T-helper 22 cell (primary cell): ENCODE data around the gene EYA2.
"Not testable (repeated sequence)": the region's sequence is repeated elsewhere in the genome, so short reads cannot be mapped to it uniquely, and the experiment has no call there.

ENCODE experiments used
- DNase-seq: peaks from one replicate; pipeline ENCODE4 v3.0.0-alpha.2; 2020; ENCODE audit warnings: low read depth

EYA2 gene

DNA sequence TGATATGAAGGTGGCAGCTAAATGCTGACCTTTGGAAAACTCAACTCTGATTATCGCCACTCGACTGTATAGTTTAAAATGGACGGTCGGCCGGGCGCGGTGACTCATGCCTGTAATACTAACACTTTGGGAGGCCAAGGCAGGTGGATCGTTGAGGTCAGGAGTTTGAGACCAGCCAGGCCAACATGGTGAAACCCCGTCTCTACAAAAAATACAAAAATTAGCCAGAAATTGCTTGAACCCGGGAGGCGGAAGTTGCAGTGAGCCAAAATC, 310.1 kb downstream of the EYA2 start:
- not testable (repeated sequence) for DNase-seq

DNA sequence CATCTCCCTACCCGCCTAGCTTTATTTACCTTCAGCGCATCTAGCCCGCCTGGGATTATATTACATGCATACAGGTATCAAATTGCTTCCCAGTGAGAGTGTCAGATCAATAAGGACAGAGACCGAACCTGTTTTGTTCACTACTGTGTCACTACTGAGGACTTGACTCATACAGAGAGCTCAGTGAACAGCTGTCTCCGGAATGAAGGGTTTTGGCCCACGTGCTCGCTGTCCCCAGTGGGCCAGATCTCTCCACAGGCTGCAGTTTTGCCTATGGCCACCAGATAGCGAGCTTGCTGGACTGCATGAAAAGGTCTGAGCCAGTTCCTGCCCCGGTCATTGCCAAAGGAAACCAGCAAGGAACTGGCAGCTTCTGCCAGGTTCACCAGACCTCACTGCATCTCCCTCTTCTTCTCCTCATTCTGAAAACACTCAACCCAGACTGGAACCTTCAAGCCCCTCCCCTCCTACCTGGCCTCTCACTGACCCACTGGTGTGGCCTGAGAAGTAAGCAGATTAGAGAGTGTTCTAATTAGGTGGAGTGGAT, 311.0 kb downstream of the EYA2 start:
- no peak for DNase-seq

DNA sequence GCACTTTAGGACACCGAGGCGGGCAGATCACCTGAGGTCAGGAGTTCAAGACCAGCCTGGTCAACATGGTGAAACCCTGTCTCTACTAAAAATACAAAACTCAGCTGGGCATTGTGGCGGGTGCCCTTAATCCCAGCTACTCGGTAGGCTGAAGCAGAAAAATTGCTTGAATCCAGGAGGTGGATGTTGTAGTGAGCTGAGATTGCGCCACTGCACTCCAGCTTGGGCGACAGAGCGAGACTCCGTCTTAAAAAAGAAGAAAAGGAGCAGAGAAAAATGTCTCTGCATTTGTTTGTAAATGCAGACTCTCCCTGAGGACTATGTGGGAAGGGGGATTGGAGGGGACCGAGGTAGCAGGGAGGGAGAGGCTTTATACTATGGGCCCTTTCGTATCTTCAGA, 311.9 kb downstream of the EYA2 start:
- not testable (repeated sequence) for DNase-seq

DNA sequence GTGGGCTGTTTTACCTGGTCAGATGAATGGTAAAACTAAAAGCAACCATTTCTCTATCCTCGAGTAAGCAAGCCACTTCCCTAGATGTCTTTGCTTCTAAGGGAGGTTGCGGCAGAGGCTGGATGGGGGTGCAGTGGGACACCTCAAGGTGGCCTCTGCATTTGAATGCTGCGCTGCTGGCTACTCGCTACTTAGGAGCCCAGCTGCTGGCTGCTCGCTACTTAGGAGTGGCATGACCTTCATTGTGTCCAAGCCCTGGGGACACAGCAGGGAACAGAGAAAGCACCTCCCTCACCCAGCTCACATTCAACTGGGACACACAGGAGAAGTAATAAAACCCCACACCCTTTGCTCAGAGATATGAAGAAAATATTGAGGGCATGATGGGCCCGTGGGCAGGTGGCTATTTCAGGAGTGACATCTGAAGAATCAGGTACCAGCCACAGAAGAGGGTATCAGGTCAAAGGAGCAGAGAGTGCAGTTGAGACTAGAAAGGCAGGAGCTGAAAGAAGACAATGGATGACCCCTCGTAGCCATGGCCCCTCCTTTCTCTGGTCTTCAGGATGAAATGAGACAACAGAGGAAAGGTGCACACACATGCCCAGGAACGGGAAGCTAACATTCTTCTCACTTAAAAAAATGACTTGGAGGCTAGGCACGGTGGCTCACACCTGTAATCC, 312.5 kb downstream of the EYA2 start:
- no peak for DNase-seq

DNA sequence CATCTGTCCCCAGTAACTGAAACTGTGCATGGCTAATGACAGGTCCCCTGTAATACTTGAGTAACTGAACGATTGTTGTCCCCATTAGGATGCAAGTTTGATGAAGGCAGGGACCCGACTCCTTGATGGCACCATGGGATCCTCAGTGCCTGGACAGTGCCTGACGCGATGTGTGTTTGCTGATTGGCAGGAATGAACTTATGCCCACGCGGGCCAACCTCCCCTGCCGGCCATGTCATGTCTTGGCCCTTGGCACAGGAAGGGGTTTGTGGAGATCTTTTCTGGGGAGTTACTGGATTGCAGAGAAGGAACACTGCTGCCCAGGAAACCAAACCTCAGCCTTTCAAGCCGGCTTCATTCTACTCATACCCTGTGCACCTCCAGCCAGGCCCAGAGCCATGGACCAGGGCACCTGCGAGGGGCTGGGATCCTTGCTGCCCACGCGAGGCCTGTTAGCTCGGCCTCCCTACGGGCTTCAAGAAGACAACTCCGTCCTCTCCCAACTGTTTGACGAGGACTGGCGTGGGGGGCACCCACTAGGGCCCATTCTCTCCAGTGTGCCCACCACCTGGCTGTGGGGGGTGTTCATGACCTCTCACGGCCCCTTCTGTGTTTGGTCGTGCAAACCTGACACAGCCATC, 314.0 kb downstream of the EYA2 start:
- no peak for DNase-seq

DNA sequence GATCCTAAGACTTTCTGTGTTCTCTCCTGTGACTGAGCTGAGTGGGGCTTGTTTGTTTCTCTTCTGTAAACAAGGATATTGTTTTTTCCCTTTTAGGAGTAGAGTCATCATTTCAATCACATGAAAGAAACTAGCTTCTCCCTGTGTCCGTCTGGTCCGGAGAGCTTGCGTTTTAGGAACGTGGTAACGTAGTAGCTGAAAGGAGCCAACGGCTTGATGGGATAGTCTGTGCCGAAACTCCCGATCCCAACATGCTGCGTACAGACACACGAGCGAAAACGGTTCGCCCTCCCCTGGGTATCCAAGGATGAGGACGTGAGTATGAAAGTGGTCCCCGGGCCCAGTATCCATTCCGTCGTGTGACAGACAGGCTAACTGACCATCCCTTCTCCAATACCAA, 315.3 kb downstream of the EYA2 start:
- DNase-seq: no peak

DNA sequence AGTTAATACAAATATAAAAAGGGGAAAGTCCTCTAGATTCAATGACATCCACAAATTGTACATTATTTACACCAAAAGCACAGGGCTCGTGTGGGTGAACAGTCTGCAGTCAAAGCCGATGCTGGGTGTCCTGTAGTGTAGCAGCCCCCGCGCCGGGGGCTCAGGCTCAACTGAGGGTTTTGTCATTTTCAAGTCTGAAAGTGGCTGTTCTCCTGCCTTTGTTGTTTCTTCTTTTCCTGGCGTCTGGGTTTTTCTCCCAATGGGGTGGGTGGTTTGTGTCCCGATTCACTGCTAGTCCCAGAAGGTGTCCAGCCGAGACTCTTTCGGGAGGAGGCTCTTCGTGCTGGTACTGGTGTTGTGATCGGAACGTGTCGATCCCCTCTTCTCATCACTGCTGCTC, 315.8 kb downstream of the EYA2 start:
- no peak for DNase-seq

DNA sequence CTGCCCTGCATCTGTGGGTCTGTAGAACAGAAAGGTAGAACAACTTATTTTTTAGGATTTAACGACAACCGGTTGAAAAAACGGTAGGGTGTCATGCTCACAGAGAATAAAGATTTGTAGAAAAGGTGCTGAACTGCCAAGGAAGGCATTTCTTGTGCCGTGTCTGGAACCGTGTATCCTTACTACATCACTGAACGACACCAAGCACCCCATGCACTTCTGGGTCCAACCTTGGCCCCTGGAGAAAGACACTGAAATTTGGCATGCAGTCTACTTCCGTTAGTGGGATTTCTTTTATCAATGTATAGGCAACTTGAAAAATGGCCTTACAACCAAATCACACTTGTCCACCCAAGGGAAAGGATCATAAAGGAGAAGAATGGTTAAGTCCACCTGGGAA, 316.4 kb downstream of the EYA2 start:
- no peak for DNase-seq

DNA sequence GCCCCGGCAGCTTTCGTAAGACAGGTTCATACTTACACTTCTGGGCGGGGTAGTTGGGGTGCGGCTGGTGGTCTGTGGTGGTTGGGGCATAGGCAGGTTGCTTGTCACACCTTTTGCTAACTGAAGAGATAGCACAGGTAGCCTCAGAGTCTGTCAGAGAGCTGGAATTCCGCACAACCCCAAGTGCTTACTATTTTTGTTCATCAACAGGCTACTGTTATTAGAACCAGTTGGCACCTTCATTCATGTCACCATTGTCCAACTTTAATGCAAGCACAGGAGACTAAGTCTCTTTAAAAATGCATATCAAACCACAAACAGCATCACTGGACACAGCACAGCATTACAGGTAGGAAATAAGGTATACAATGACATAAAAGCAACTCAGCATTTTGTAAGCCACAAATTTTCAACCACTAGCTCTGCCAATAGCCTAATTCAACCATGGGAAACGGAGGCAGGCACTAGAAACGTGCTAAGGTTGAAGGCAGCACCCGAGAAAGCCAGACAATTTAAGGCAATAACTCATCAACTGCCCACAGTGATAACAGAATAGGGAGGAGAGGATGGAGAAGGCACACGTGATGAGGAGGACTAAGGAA, 318.1 kb downstream of the EYA2 start:
- no peak for DNase-seq

DNA sequence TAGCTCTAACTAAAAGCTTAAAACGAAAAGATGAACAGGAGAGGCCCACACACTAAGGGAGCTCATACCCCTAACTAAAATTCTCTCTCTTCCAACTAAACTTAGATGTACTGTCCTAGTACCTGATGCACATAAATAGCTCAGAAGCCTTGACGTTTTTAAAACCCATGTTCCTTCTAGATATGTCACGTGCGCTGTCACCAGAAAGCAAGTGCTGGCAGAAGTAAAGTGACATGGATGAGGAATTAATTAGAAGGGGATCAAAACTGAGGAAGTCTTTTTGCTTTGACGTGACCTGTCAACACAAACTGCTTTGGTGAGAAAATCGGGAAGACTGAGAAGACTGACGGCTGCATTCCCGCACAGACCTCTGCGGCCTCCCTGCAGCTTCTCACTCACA, 319.3 kb downstream of the EYA2 start:
- DNase-seq: no peak

DNA sequence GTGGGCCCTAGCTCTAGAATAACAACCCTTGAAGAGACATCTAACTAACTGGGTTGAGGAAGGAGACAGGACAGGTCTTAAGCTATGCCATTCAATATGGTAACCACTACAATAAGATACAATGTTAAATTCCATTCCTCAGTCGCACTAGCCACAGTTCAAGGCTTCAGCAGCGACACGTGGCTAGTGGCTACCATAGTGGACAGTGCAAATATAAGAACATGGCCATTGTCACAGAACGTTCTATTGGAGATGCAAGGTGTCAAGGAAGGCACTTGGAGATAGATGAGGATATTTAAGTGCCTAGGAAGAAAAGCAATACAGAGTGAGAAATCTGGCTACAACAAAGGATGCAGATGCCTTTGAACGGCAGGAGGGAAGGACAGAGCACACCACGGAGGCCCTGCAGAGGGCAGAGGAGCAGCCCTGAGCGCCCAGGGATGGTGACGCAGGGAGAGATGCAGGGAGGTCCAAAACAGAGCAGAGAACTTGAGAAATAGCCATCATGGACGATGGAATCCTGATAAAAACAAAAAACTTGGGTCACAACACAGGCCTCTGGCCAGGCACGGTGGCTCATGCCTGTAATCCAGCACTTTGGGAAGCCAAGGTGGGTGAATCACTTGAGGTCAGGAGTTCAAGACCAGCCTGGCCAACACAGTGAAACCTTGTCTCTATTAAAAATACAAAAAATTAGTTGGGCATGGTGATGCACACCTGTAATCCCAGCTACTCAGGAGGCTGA, 321.2 kb downstream of the EYA2 start:
- DNase-seq: no peak

DNA sequence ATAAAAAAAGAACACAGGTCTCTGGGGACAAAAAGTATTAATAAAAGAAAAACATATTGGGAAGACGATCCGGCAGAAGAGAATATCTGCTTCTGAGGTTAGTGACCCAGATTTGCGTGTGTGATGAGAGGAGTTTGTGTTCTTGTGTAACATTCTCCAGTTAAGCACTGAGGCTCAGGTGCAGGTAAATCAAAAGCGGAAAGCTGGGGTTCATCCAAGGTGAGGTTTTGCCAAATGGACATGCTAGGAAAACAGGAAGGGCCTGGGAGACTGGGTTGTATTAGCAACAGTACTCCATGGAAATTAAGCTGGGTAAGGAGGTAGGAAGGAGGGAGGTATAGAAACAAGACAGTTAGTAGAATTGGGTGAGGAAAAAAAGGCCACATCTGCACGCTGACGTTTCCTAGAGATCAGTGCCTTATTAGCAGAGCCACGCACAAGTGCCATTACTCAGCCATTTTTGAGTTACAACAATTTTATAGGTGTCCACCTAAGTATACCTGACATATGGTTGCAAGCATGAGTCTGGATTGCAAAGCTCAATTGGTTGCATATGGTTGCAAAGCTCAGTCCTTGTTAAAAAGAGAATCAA, 322.3 kb downstream of the EYA2 start:
- DNase-seq: no peak

DNA sequence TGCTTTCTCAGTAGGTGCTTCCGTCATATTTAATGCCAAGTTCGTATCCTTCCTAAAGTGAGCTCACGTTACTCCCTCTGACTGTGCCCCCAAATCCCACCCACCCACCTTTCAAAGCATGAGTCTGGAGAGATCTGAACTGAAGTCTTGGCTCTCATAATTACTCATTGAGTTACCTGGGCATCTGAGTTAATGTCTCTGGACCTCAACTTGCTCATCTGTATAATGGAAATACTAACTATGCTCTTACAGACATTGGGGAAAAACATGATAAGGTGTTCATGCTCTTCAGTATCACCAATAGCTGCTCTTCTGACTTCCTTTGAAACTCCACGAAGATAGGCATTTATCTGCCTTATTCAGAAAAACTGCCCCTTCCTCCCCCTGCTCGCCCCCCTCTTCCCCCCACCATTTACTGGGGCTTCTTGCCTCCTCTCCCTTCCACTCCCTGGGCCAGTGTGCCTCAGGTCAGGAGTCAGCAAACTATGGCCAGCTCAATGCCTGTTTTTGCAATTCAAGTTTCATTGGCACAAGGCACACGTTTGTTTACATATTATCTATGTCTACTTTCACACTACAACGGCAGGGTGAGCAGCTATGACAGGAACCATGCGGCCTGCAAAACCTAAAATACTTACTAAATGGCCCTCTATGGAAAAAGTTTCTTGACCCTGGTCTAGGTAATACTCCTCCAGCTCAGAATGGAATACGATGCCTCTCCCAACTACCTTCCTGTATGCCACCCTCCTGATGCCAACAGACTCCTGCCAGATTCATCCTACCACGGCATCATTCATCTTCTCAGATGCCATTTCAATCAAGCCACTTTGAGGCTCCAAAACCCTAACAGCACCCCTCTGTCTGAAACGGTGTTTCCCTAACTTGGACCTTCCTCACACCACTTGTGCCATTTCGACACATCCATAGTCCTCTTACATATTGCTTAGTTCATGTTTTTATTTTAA, 323.1 kb downstream of the EYA2 start:
- DNase-seq: no peak

DNA sequence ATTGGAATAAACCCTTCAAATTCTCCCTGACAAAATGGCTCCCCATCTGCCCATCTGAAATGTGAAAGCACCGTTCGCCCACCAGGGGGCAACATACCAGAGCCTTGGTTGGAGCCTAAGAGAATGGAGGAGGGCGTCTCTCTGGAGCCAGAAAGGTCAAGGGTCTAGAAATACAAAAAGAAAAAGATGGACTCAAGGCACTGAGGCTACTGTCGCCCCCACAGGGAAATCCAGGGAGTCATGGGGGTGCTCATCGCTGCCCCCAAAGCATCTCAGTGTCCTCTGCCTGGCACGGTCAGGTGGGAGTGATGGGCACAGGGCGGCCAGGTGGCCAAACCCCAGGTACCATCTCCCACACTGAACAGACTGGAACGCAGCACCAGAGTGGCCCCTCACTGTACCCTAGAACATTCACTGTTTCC, 325.5 kb downstream of the EYA2 start:
- DNase-seq: no peak

DNA sequence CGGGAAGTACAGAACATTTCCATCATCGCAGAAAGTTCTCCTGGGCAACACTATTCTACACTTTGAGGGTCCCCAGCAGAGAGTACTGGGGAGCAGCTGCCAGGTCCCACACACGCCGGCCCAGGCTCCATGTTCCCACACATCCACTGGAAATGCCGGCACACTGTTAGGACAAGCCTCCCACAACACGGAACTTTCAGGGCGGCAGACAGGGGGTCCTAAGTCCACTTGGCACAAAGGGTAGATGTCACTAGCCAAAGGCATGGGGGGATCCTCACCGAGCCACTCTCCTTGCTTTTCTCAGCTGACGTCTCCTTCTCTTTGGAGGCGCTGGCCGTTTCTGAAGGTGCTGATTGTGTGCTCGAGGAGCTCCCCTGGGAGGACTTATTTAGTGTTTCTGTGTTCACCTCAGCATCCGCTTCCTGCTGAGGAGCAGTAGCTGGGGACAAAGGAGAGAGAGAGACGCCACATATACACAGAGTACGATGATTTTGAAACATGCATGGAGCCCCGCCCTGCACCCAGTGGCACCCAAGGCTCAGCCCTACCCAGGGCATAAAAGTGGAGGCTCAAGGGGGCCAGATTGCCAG, 326.5 kb downstream of the EYA2 start:
- DNase-seq: no peak

DNA sequence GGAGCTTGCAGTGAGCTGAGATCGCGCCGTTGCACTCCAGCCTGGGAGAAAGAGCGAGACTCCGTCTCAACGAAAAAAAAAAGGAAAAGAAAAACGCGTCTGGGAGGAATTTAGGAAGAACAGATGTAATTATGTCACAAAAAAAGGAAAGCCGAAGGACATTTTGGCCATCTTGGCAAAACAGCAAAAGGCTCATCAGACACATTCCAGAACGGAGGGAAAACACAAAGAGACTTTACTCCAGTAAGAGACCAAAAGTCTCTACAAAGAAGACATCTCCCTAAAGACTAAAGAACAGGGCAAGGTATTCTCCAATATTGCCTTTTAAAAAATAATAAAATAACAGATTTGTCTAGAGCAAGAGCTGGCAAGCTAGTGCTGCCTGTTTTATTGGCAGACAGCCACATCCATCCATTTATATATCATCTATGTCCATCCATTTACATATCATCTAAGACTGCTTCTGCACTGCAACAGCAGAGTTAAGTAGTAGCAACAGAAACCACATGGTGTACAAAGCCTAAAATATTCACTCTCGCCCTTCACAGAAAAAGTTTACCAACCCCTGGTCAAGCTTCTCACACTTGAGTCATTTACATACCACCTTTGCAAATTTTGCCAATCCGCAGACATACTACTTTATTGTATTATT, 328.0 kb downstream of the EYA2 start:
- no peak for DNase-seq

DNA sequence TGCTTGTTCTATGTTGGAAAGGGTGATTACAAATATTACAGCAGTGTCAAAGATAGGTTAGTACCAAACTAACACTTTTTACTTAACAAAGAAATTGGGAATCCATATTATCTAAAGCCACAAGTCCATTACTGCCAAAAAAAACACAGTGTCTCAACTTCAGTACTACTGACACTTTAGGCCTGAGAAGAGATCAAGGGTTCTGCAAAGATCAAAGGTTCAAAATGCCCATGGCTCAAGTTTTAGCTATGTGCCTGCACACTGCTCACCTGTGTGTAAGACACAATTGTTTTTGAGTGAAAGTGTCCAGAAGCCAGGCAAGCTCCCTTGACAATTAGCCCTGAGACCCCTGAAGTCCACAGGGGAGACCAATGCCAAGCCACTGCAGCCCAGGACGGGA, 329.3 kb downstream of the EYA2 start:
- no peak for DNase-seq

DNA sequence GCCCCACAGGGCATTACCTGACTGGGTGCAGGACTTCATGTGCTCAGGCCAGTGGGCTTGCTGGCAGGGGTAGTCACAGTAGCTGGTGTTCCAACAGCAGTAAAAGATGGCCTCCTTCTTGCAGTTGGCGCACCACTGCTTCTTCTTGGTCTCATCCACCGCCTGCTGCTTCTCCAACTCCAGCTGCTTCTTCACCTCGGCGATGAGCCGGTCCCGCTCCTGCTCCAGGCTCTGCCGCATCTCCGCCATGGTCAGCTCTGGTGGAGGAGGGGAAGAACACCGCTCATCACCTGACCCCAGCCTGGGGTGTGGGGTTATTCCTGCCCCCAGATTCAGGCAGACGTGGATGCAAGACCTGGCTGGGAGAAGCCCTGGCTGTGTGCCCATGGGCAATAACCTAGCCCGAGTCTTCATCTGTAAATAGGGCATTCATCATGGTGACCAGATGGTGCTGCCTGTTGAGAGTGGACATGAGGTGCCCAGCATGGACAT, 329.7 kb downstream of the EYA2 start:
- no peak for DNase-seq

DNA sequence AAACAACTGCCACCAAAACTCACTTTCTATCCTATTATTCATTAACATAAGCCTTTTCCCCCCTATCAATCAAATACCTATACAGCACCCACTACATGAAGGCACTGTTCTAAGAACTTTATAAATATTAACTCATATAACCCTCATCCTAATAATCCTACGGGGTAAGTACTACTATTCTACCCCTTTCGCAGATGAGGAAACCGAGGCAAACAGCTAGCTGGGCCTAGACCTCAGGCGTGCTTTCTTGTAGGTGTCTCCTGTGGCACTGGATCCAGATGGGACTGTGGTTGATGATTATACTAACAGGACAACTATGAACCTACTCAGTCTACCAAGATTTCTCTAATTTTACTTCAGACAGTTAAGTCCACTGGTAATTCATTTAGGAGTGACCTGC, 330.2 kb downstream of the EYA2 start:
- no peak for DNase-seq

DNA sequence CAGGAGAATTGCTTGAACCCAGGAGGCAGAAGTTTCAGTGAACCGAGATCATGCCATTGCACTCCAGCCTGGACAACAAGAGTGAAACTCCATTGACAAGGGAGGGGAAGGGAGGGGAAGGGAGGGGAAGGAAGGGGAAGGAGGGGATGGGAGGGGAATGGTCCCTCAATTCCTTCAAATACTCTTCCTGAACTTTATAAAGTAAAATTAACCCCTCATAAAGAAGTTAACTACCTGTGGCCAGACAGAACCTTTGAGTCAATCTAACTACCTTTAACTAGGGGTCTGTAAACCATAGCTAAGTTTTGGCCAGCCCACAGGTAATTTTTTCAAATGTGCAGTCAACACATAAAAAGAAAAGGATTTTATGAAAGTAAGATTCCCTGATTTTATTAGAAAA, 330.8 kb downstream of the EYA2 start:
- DNase-seq: no peak
